CD4-positive, alpha-beta T cell (primary cell): ENCODE results near the gene DLX3. TPM values are rescaled to one million over a fixed set of nuclear protein-coding genes. Genes with fewer than 3 reads are reported as not detected.

ENCODE experiments used
- ATAC-seq: fragments of 200-7000 bp; cut with Tn5 transposase; one replicate; pipeline ENCODE4 v1.10.0; 2022; ENCODE audit warnings: mild to moderate bottlenecking; ENCODE audit not compliant: poor library complexity
- CTCF ChIA-PET: fragments of 350-600 bp; sonication (Branson Sonifier 250); formaldehyde crosslinking; loops from one replicate; lab custom pipeline; 2021; ENCODE audit warnings: antibody characterized with exemption, inconsistent platforms; lab: Charles Lee
- POLR2A ChIA-PET: fragments of 350-600 bp; sonication (Branson Sonifier 250); formaldehyde crosslinking; loops from one replicate; lab custom pipeline; 2021; ENCODE audit warnings: antibody characterized with exemption, inconsistent platforms; lab: Charles Lee
- DNase-seq, 14 experiments: peaks; one replicate each; pipeline ENCODE4 v3.0.0-alpha.2; 2013 to 2020; ENCODE audit warnings: mixed read lengths in 2 of 14
- H3K27ac ChIP-seq, 2 donors: one replicate each; pipeline versions ENCODE4 v1.5.1 to v1.7.0; 2013; ENCODE audit warnings: low read length in 2 of 2, low read depth in 1 of 2, mild to moderate bottlenecking in 1 of 2
- H3K27me3 ChIP-seq, 2 experiments: 1 replicate in 1 of 2; 2 replicates in 1 of 2; pipeline versions ENCODE4 v1.6.1 to v1.7.0; 2013; ENCODE audit warnings: low read length in 2 of 2, control low read depth in 1 of 2, mild to moderate bottlenecking in 1 of 2, moderate library complexity in 1 of 2; ENCODE audit not compliant: insufficient read depth in 2 of 2, control insufficient read depth in 1 of 2
- H3K36me3 ChIP-seq: one replicate; pipeline ENCODE4 v1.6.1; 2013; ENCODE audit warnings: low read length, control low read depth; ENCODE audit not compliant: insufficient read depth
- H3K4me1 ChIP-seq: one replicate; pipeline ENCODE4 v1.6.1; 2013; ENCODE audit warnings: low read length, control low read depth; ENCODE audit not compliant: insufficient read depth
- H3K4me3 ChIP-seq: one replicate; pipeline ENCODE4 v1.5.1; 2013; ENCODE audit warnings: mild to moderate bottlenecking, low read length, moderate library complexity
- H3K9me3 ChIP-seq, 2 experiments: 1 replicate in 1 of 2; 2 replicates in 1 of 2; pipeline versions ENCODE4 v1.6.1 to v1.7.0; 2013; ENCODE audit warnings: low read length in 2 of 2, mild to moderate bottlenecking in 2 of 2, control low read depth in 1 of 2, moderate library complexity in 1 of 2; ENCODE audit not compliant: control insufficient read depth in 1 of 2, insufficient read depth in 1 of 2
- H3K27ac Mint-ChIP-seq: one replicate; pipeline ENCODE4 v1.8.0; 2020; ENCODE audit warnings: mixed read lengths
- H3K27me3 Mint-ChIP-seq: one replicate; pipeline ENCODE4 v1.8.0; 2021; ENCODE audit warnings: mixed read lengths
- H3K36me3 Mint-ChIP-seq: one replicate; pipeline ENCODE4 v1.8.0; 2021; ENCODE audit warnings: low read depth, mixed read lengths
- H3K4me1 Mint-ChIP-seq: one replicate; pipeline ENCODE4 v1.8.0; 2021; ENCODE audit warnings: low read depth, mixed read lengths
- H3K4me3 Mint-ChIP-seq: one replicate; pipeline ENCODE4 v1.8.0; 2020; ENCODE audit warnings: mild to moderate bottlenecking, mixed read lengths
- H3K9me3 Mint-ChIP-seq: one replicate; pipeline ENCODE4 v1.8.0; 2020; ENCODE audit warnings: mixed read lengths
- CTCF ChIP-seq: fragments of 200-600 bp; IDR thresholded peaks from one replicate; pipeline ENCODE4 v1.8.0; 2022; ENCODE audit warnings: antibody characterized with exemption, mild to moderate bottlenecking
- intact Hi-C, 2 experiments: fragments of 100-400 bp; cut with DNase I in 1 of 2; cut with micrococcal nuclease in 1 of 2; formaldehyde crosslinking; loops; one replicate each; pipeline versions ENCODE4 v1.15.1 to v1.9.0; 2023 to 2025; cut with DNase I, micrococcal nuclease
- total RNA-seq, 174 experiments: library from RNA in 2 of 174; stranded (reverse) in 2 of 174; gene quantifications; one replicate each; pipeline ENCODE4 v1.2.3 and lab custom pipeline; 2021 to 2026

DLX3 gene
- total RNA-seq, 2 experiments from 2014 or later, result not detected

DNA sequence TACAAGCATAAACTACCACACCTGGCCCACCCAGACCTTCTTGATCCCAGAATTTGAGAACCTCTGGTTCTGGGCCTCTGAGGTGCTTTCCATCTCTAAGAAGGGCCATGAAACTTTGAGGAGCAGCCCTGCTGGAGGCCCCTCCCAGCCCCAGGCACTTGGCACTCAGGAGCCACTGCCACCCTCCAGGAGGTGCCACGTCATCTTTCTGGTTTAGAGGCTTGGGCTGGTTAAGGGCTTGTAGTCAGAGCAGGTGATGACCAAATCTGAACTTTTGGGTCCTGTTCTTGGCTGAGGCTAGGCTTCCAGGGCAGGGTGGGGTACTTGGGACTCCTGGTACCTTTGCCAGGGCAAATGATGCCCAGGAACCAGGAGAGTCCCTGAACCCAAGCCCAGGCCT is 39.9 kb downstream of the DLX3 start:
- H3K27me3 ChIP-seq, result peaks cover 22 to 25% of the 10 kb centered on the region in 2 experiments
- no peaks in the 10 kb centered on the region for H3K9me3 ChIP-seq
- H3K27ac Mint-ChIP-seq, result no peak overlapping the region
- H3K4me3 Mint-ChIP-seq, result no peak overlapping the region
- no peak overlapping the region for H3K4me3 ChIP-seq
- ATAC-seq (no peak), DNase-seq (no peak)
- intact Hi-C loops, result no loop called here
- H3K36me3 Mint-ChIP-seq, result no peaks in the 10 kb centered on the region
- POLR2A ChIA-PET, result no interaction called here
- CTCF ChIA-PET, result interaction anchor here (1.0 to 2.9 kb wide), 2 partner anchors 9 to 43 kb away, joined by 3 to 12 read pairs; no protein-coding TSS in a partner anchor
- no peaks in the 10 kb centered on the region for H3K4me1 Mint-ChIP-seq
- H3K9me3 Mint-ChIP-seq, result no peaks in the 10 kb centered on the region
- H3K27ac ChIP-seq, result no peak overlapping the region
- H3K27me3 Mint-ChIP-seq, result peaks cover 62% of the 10 kb centered on the region
- H3K36me3 ChIP-seq, result no peaks in the 10 kb centered on the region
- H3K4me1 ChIP-seq, result no peaks in the 10 kb centered on the region
- TF ChIP-seq CTCF, result no peak

DNA sequence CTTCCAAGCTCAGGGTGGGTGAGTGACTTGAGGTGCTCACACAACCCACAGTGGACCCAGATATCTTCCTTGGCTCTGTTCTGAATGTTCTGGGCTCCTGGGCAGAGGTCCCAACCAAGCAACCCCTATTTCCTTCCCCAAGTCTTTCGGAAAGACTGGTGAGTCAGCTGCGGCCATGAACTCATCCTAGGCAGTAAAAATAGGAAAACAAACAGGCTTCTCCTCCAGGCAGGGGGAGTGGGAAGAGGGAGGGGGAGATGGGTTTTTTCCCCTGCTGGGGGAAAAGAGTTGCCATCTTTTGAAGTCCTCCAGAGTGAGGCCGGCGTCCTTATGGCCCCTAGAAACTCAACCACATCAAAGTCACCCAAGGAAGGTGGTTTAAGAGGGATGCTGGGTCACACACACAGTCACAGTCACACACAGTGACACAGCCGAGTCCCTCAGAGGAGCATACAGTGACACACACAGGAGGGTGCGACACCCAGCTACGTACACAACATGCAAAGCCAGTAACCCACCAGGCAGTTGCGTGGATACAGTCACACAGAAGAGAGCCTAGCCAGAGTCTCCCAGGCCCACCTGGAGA is 42.0 kb downstream of the DLX3 start:
- no peak overlapping the region for H3K27ac ChIP-seq
- ChIA-PET POLR2A (interaction anchor here (0.7 to 1.2 kb wide), 3 partner anchors 31 to 44 kb away, joined by 3 to 8 read pairs (median 3); no protein-coding TSS in a partner anchor), CTCF (interaction anchor here (0.8 to 5.0 kb wide), 13 partner anchors 9 to 396 kb away, joined by 3 to 75 read pairs (median 3); partner anchors contain the start of gene DLX3)
- intact Hi-C loops, result loop anchor here (1.0 to 5.0 kb wide), 4 partner anchors 43 to 91 kb away; no protein-coding TSS in a partner anchor
- DNase-seq (no peak), ATAC-seq (no peak)
- Mint-ChIP-seq H3K9me3 (no peaks in the 10 kb centered on the region), H3K4me1 (no peaks in the 10 kb centered on the region), H3K27ac (no peak overlapping the region), H3K36me3 (no peaks in the 10 kb centered on the region), H3K27me3 (peaks cover 71% of the 10 kb centered on the region), H3K4me3 (no peak overlapping the region)
- no peaks in the 10 kb centered on the region for H3K9me3 ChIP-seq
- no peaks in the 10 kb centered on the region for H3K4me1 ChIP-seq
- H3K4me3 ChIP-seq, result no peak overlapping the region
- no peak for TF ChIP-seq CTCF
- H3K27me3 ChIP-seq, result peaks cover 28 to 34% of the 10 kb centered on the region in 2 experiments
- no peaks in the 10 kb centered on the region for H3K36me3 ChIP-seq

DNA sequence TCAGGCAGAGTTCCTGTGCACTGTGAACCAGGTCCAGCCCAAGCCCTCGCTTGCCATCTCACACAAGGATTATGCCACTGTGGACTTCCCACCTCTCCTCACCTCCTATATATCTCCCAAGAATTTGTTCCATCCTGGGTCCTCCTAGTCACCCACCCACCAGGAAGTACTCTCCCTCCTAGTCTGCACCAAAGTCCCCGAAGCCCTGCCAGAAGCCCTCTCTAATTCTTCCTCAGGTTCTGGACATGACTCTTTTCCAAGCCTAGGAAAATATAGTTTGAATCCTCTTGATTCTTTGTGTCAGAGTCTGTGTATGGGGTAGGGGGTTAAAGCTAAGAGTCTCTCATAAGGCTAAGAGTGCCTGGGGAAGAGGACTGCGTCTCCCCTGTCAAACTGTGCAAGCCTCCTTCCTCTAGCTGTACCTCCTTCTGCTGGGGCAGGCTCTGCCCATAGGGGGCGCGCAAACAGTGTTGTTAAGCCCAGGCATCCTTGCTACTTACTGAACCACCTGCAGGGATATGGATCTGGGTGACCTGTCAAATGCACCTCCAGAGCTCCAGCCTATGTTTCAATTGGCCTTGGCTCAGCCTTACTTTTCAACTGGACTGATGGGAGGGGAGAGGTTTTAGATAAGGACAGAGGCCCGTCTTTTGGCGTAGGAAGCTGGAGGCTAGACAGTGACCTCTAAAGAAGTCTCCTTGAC is 42.7 kb downstream of the DLX3 start:
- Mint-ChIP-seq H3K9me3 (no peaks in the 10 kb centered on the region), H3K27ac (no peak overlapping the region), H3K27me3 (peaks cover 74% of the 10 kb centered on the region), H3K4me3 (no peak overlapping the region), H3K4me1 (no peaks in the 10 kb centered on the region), H3K36me3 (no peaks in the 10 kb centered on the region)
- H3K36me3 ChIP-seq, result no peaks in the 10 kb centered on the region
- DNase-seq (peak; percentile 72 to 88 (median 80)), ATAC-seq (peak; percentile 98)
- H3K27ac ChIP-seq, result no peak overlapping the region
- H3K9me3 ChIP-seq, result no peaks in the 10 kb centered on the region
- intact Hi-C loops, result loop anchor here (1.0 to 5.0 kb wide), 4 partner anchors 44 to 90 kb away; no protein-coding TSS in a partner anchor
- no peak overlapping the region for H3K4me3 ChIP-seq
- ChIA-PET POLR2A (interaction anchor here (0.7 to 1.2 kb wide), 3 partner anchors 32 to 45 kb away, joined by 3 to 8 read pairs (median 3); no protein-coding TSS in a partner anchor), CTCF (interaction anchor here (0.5 to 5.0 kb wide), 16 partner anchors 8 to 396 kb away, joined by 3 to 75 read pairs (median 3); partner anchors contain the start of gene DLX3)
- H3K4me1 ChIP-seq, result no peaks in the 10 kb centered on the region
- peaks cover 32 to 34% of the 10 kb centered on the region in 2 experiments for H3K27me3 ChIP-seq
- TF ChIP-seq CTCF, result peak; percentile 89
